ENCODE data around the gene DAGLA.

DNA sequence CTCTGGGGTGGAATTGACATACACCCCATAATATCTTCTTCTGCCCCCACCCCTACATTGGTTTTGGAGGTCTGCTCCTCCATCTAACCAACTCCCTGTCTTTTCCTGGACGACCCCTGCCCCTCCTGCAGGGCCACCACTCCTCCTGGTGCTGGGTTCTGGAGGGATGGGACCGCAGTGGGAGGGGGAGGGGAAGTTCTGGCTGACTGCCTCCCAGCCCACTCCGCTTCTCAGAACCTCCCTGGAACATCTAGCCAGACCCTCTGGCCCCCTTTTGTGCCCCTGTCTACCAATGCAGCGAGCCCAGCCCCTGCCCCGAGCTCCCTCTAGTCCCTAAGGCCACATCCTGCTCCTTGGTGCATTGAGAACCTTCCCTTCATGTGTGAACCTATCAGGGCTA, 73.5 kb downstream of the DAGLA start:
- TF ChIP-seq EZH2 (IDR thresholded peaks at IDR 0.05; ENCODE audit: borderline replicate concordance, low read depth, low read length, severe bottlenecking) = no peak
- TF ChIP-seq, protein P1, sequence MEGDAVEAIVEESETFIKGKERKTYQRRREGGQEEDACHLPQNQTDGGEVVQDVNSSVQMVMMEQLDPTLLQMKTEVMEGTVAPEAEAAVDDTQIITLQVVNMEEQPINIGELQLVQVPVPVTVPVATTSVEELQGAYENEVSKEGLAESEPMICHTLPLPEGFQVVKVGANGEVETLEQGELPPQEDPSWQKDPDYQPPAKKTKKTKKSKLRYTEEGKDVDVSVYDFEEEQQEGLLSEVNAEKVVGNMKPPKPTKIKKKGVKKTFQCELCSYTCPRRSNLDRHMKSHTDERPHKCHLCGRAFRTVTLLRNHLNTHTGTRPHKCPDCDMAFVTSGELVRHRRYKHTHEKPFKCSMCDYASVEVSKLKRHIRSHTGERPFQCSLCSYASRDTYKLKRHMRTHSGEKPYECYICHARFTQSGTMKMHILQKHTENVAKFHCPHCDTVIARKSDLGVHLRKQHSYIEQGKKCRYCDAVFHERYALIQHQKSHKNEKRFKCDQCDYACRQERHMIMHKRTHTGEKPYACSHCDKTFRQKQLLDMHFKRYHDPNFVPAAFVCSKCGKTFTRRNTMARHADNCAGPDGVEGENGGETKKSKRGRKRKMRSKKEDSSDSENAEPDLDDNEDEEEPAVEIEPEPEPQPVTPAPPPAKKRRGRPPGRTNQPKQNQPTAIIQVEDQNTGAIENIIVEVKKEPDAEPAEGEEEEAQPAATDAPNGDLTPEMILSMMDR (IDR thresholded peaks at IDR 0.05; ENCODE audit: extremely low read depth in 1 of 2, insufficient read depth in 1 of 2, low read depth in 1 of 2, low read length in 2 of 2) = no peak
- no peak for TF ChIP-seq FOS (IDR thresholded peaks at IDR 0.05; ENCODE audit: borderline replicate concordance, insufficient read depth, low read length)
- TF ChIP-seq POLR2AphosphoS5 (IDR thresholded peaks at IDR 0.05; ENCODE audit: insufficient read depth, low read depth, low read length) = no peak
- TF ChIP-seq MYC (IDR thresholded peaks at IDR 0.05; ENCODE audit: low read depth, low read length) = no peak

Measured in endothelial cell of umbilical vein (primary cell).